Esophagus squamous epithelium (tissue), 5 donors: ENCODE results near the gene GPC3. TPM values are rescaled to one million over a fixed set of nuclear protein-coding genes. Genes with fewer than 3 reads are reported as not detected.

Experiments used
- DNase-seq: peaks from one replicate; lab custom pipeline; 2025; lab: John Stamatoyannopoulos, UW
- H3K27ac ChIP-seq, 4 donors: fragments of 200-600 bp; sonication (generic); one replicate each; pipeline ENCODE4 v1.5.1; 2016 to 2019; ENCODE audit warnings: mild to moderate bottlenecking in 1 of 4
- H3K27me3 ChIP-seq, 4 donors: fragments of 200-600 bp; sonication (generic); 1 replicate in 3 of 4; 2 replicates in 1 of 4; pipeline versions ENCODE4 v1.5.1 to v1.6.0; 2017 to 2021; ENCODE audit warnings: antibody characterized with exemption in 1 of 4
- H3K36me3 ChIP-seq, 3 donors: fragments of 200-600 bp; sonication (generic); one replicate each; pipeline ENCODE4 v1.5.1; 2016 to 2019
- H3K4me1 ChIP-seq, 3 donors: fragments of 200-600 bp; sonication (generic); one replicate each; pipeline ENCODE4 v1.5.1; 2017 to 2019
- H3K4me3 ChIP-seq, 4 donors: fragments of 200-600 bp; sonication (generic); 1 replicate in 3 of 4; 2 replicates in 1 of 4; pipeline ENCODE4 v1.5.1; 2016 to 2019; ENCODE audit warnings: mild to moderate bottlenecking in 2 of 4, moderate library complexity in 1 of 4
- H3K9me3 ChIP-seq, 3 donors: fragments of 200-600 bp; sonication (generic); one replicate each; pipeline ENCODE4 v1.5.1; 2016 to 2019
- POLR2A ChIP-seq, 4 donors: fragments of 450-650 bp; IDR thresholded peaks; one replicate each; pipeline ENCODE4 v1.6.1; 2017; ENCODE audit warnings: antibody characterized with exemption in 4 of 4, mild to moderate bottlenecking in 4 of 4, moderate library complexity in 3 of 4
- WGBS, 2 donors: methylation state at CpG; one replicate each; pipeline ENCODE4 v1.1.5; 2018; 5-methylcytosine and 5-hydroxymethylcytosine counted together
- intact Hi-C: fragments of 100-400 bp; cut with DNase I; formaldehyde crosslinking; loops from one replicate; pipeline ENCODE4 v1.15.0; 2022
- total RNA-seq, 4 donors: library from RNA; depleted of rRNA; stranded (reverse); fragments of >200 nt; gene quantifications; one replicate each; pipeline ENCODE4 v1.1.0, GENCODE V29; 2016
- TF ChIP-seq, protein P1 (sequence below), 6 experiments: fragments of 450-650 bp in 4 of 6; fragments of 200-600 bp in 2 of 6; sonication (generic) in 2 of 6; IDR thresholded peaks; one replicate each; pipeline ENCODE4 v1.5.1; 2016 to 2019; ENCODE audit warnings: antibody characterized with exemption in 6 of 6, mild to moderate bottlenecking in 4 of 6, moderate library complexity in 4 of 6
- donor health status: DM: yes; HTN: yes; CAD: no.

GPC3 gene
- total RNA-seq, 4 donors from 2014 or later: 0.44 to 2.8 (median 1.7) TPM; not detected in 1

- Histone ChIP-seq H3K9me3 (no peaks in the 10 kb centered on the region), H3K4me1 (no peaks in the 10 kb centered on the region), H3K27ac (no peak overlapping the region), H3K36me3 (no peaks in the 10 kb centered on the region), H3K4me3 (no peak overlapping the region), H3K27me3 (no peaks in the 10 kb centered on the region)
- 54 to 75% methylated on average over 3 to 6 of the region's 7 CpGs for WGBS, 2 donors
- TF ChIP-seq POLR2A (IDR thresholded peaks at IDR 0.05): no peak
- TF ChIP-seq, protein P1, sequence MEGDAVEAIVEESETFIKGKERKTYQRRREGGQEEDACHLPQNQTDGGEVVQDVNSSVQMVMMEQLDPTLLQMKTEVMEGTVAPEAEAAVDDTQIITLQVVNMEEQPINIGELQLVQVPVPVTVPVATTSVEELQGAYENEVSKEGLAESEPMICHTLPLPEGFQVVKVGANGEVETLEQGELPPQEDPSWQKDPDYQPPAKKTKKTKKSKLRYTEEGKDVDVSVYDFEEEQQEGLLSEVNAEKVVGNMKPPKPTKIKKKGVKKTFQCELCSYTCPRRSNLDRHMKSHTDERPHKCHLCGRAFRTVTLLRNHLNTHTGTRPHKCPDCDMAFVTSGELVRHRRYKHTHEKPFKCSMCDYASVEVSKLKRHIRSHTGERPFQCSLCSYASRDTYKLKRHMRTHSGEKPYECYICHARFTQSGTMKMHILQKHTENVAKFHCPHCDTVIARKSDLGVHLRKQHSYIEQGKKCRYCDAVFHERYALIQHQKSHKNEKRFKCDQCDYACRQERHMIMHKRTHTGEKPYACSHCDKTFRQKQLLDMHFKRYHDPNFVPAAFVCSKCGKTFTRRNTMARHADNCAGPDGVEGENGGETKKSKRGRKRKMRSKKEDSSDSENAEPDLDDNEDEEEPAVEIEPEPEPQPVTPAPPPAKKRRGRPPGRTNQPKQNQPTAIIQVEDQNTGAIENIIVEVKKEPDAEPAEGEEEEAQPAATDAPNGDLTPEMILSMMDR (IDR thresholded peaks at IDR 0.05): peak in 4 of 6 experiments; percentile 19 to 39 (median 32)
- no peak for DNase-seq
- intact Hi-C loops: no loop called here
Observed at GRCh38 chrX:133921764-133922389, 63.5 kb downstream of the GPC3 start.

- no peaks in the 10 kb centered on the region for H3K4me1 ChIP-seq
- TF ChIP-seq, protein P1 (IDR thresholded peaks at IDR 0.05): no peak
- no peak for TF ChIP-seq POLR2A (IDR thresholded peaks at IDR 0.05)
- intact Hi-C loops: no loop called here
Observed at GRCh38 chrX:133921086-133921485, 64.3 kb downstream of the GPC3 start.

GRCh38 chrX:133918361-133918771, 67.0 kb downstream of the GPC3 start:
- 69% methylated on average over 3 of the region's 3 CpGs for WGBS, 2 donors
- Histone ChIP-seq H3K36me3 (no peaks in the 10 kb centered on the region), H3K9me3 (no peaks in the 10 kb centered on the region), H3K27ac (no peak overlapping the region), H3K4me3 (no peak overlapping the region), H3K4me1 (no peaks in the 10 kb centered on the region), H3K27me3 (peaks cover 0 to 3% (median 0%) of the 10 kb centered on the region in 4 donors)
- no peak for DNase-seq
- no peak for TF ChIP-seq POLR2A (IDR thresholded peaks at IDR 0.05)
- TF ChIP-seq, protein P1 (IDR thresholded peaks at IDR 0.05): no peak
- intact Hi-C loops: no loop called here

More at GRCh38 chrX:133921086-133921485, 64.3 kb downstream of the GPC3 start:
- Histone ChIP-seq H3K4me3 (no peak overlapping the region), H3K36me3 (no peaks in the 10 kb centered on the region), H3K9me3 (no peaks in the 10 kb centered on the region), H3K27me3 (no peaks in the 10 kb centered on the region), H3K27ac (no peak overlapping the region)
- DNase-seq: no peak
- WGBS, 2 donors: 67 to 71% methylated on average over 2 of the region's 2 CpGs

GRCh38 chrX:133916984-133917722, 68.2 kb downstream of the GPC3 start:
- Histone ChIP-seq H3K36me3 (no peaks in the 10 kb centered on the region), H3K4me1 (no peaks in the 10 kb centered on the region), H3K9me3 (no peaks in the 10 kb centered on the region), H3K27ac (no peak overlapping the region), H3K4me3 (no peak overlapping the region), H3K27me3 (peaks cover 0 to 3% (median 0%) of the 10 kb centered on the region in 4 donors)
- no peak for DNase-seq
- 59 to 93% methylated on average over 2 of the region's 2 CpGs for WGBS, 2 donors
- intact Hi-C loops: no loop called here
- TF ChIP-seq, protein P1 (IDR thresholded peaks at IDR 0.05): no peak
- no peak for TF ChIP-seq POLR2A (IDR thresholded peaks at IDR 0.05)
